22Rv1 (cell line): ENCODE measurements around the gene SPON2.

Experiments
- ZFX ChIP-seq: fragments of 450-650 bp; IDR thresholded peaks from 2 replicates; pipeline ENCODE4 v1.6.1; 2017; ENCODE audit warnings: antibody characterized with exemption, borderline replicate concordance
- TF ChIP-seq, protein P1 (sequence below): fragments of 450-650 bp; IDR thresholded peaks from 2 replicates; pipeline ENCODE4 v1.5.1; 2017; ENCODE audit warnings: mild to moderate bottlenecking

DNA sequence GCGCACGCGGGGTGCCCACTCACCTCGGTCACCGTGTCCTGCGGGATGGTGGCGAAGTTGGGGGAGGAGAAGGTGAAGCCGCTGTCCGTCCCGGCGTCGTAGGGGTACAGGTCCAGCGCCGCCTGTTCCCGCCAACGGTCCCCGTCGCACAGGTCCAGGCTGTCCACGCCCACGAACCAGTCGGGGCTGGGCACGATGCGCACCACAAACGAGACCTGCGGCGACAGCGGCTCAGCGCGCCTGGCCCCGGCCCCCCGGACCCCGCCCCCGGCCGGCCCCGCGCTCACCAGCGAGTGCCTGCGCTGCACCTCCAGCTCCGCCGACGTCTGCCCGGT lies 1.4 kb downstream of the SPON2 start:
- no peak for TF ChIP-seq ZFX
- TF ChIP-seq, protein P1, sequence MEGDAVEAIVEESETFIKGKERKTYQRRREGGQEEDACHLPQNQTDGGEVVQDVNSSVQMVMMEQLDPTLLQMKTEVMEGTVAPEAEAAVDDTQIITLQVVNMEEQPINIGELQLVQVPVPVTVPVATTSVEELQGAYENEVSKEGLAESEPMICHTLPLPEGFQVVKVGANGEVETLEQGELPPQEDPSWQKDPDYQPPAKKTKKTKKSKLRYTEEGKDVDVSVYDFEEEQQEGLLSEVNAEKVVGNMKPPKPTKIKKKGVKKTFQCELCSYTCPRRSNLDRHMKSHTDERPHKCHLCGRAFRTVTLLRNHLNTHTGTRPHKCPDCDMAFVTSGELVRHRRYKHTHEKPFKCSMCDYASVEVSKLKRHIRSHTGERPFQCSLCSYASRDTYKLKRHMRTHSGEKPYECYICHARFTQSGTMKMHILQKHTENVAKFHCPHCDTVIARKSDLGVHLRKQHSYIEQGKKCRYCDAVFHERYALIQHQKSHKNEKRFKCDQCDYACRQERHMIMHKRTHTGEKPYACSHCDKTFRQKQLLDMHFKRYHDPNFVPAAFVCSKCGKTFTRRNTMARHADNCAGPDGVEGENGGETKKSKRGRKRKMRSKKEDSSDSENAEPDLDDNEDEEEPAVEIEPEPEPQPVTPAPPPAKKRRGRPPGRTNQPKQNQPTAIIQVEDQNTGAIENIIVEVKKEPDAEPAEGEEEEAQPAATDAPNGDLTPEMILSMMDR = no peak
